GM23248 (cell line): ENCODE results near the gene SEMA4A.

ENCODE experiments used
- EZH2 ChIP-seq: fragments of 200-600 bp; sonication (generic); IDR thresholded peaks from 2 replicates; pipeline ENCODE4 v1.6.1; 2018; ENCODE audit warnings: antibody characterized with exemption, mild to moderate bottlenecking; ENCODE audit not compliant: insufficient read depth, poor library complexity, severe bottlenecking
- EZH2phosphoT487 ChIP-seq: fragments of 200-600 bp; sonication (generic); IDR thresholded peaks from 2 replicates; pipeline ENCODE4 v1.6.1; 2018; ENCODE audit warnings: antibody characterized with exemption, moderate library complexity, mild to moderate bottlenecking, low read depth; ENCODE audit not compliant: insufficient read depth

GRCh38 chr1:156122519-156123355, 30.6 kb upstream of the SEMA4A start:
- TF ChIP-seq EZH2 (no peak), EZH2phosphoT487 (no peak)
